ENCODE data around the gene ARL2.

Gene ARL2

GRCh38 chr11:65059523-65059922 is 45.6 kb downstream of the ARL2 start:
- no peak for DNase-seq (ENCODE audit: low spot score)
- no peak for TF ChIP-seq CTCF (IDR thresholded peaks at IDR 0.05; ENCODE audit: extremely low read depth, missing control alignments)

GRCh38 chr11:65059959-65060824 is 46.2 kb downstream of the ARL2 start:
- no peak for DNase-seq (ENCODE audit: low spot score)
- no peak for TF ChIP-seq CTCF (IDR thresholded peaks at IDR 0.05; ENCODE audit: extremely low read depth, missing control alignments)

GRCh38 chr11:65060913-65061408 is 47.0 kb downstream of the ARL2 start:
- TF ChIP-seq CTCF (IDR thresholded peaks at IDR 0.05; ENCODE audit: extremely low read depth, missing control alignments): no peak

GRCh38 chr11:65063532-65063931 is 49.6 kb downstream of the ARL2 start:
- no peak for TF ChIP-seq CTCF (IDR thresholded peaks at IDR 0.05; ENCODE audit: extremely low read depth, missing control alignments)
- DNase-seq (ENCODE audit: low spot score): no peak

More at GRCh38 chr11:65060913-65061408, 47.0 kb downstream of the ARL2 start:
- DNase-seq (ENCODE audit: low spot score): no peak

- TF ChIP-seq CTCF (IDR thresholded peaks at IDR 0.05; ENCODE audit: extremely low read depth, missing control alignments): no peak
- DNase-seq (ENCODE audit: low spot score): no peak
These were observed 50.9 kb downstream of the ARL2 start for GRCh38 chr11:65064847-65065240.

GRCh38 chr11:65065851-65066250 is 51.9 kb downstream of the ARL2 start:
- no peak for DNase-seq (ENCODE audit: low spot score)
- TF ChIP-seq CTCF (IDR thresholded peaks at IDR 0.05; ENCODE audit: extremely low read depth, missing control alignments): no peak

GRCh38 chr11:65066315-65066714 is 52.4 kb downstream of the ARL2 start:
- TF ChIP-seq CTCF (IDR thresholded peaks at IDR 0.05; ENCODE audit: extremely low read depth, missing control alignments): no peak
- DNase-seq (ENCODE audit: low spot score): no peak

Measured in GM20000 (cell line).